GM18861 (cell line): ENCODE data around the gene DUSP11.
"Not testable (repeated sequence)": the region's sequence is repeated elsewhere in the genome, so short reads cannot be mapped to it uniquely, and the experiment has no call there.

Experiments used
- ATAC-seq: cut with Tn5 transposase; IDR thresholded peaks from one replicate; pipeline ENCODE4 v1.9.1; 2021; ENCODE audit not compliant: unreplicated experiment

The DUSP11 gene

DNA sequence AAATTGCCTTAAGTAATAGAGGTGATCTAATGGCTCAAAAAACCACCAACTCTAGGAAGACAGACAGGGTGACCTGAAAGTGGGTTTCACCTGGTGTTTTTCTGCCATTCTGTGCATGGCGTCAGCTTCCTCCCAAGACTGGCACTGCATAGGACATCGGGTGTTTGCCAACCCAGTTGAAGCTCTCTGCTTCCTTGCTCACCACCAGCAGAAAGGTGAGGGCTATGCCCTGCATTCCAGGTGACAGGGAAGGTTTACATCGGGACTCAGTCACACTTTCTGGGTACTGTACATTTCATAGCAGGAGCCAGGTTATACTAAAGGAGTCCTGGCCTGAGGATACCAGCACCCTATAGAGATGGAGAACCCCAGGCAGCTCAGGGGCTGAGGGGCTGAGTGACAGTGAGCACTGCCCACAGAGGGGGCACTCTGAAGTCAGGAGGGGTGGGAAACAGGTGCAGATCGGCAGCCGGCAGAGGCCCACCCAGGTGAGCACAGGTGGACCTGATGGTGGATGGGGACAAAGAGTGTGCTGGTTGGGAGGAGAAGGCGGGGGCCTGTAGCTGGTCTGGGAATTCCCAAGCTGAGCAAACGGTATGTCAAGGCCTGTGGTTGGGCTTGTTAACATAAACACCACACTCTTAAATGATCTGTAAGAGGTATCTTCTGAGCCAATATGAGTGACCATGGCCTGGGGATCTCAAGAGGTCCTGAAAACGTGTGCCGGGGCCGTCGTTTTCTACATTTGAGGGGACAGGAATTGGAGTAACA is 60.9 kb downstream of the DUSP11 start:
- no peak for ATAC-seq

DNA sequence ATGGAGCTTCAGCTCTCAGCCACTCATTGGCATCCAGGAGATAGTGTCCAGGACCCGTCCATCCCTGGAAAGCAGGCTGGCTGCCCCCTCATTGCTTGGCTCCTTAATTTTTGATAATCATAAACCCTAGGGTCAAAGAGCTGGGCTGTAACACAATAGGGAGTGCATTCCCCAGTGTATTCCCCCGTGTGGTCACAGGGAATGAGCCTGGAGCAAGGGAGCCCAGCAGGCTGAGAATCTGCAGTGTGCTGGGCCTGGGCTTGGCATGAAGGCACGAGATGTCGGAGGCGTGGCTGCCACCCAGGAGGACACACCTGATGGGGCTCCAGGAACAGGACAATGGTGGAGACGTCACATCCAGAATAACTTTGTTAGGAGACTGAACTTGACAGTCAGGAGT is 61.5 kb downstream of the DUSP11 start:
- no peak for ATAC-seq

GRCh38 chr2:73717695-73718094 is 62.2 kb downstream of the DUSP11 start:
- not testable (repeated sequence) for ATAC-seq

- no peak for ATAC-seq
These were observed 62.7 kb downstream of the DUSP11 start for GRCh38 chr2:73717251-73717606.

- no peak for ATAC-seq
These were observed 63.2 kb downstream of the DUSP11 start for GRCh38 chr2:73716543-73717250.

DNA sequence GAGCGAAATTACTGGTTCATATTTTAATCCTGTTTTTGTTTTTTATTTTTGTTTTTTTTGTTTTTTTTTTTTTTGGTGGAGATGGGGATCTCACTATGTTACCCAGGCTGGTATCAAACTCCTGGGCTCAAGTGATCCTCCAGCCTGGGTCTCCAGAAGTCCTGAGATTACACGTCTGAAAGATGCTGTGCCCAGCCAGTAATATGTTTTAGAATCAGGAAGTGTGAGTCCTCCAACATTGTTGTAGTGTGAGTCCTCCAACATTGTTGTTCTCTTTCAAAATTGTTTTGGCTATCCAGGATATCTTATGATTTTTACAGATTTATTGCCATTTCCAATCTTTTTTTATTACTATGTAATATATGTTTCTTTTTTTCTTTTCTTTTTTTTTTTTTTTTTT is 65.8 kb downstream of the DUSP11 start:
- no peak for ATAC-seq
